Liver (tissue), 9 donors: ENCODE measurements around the gene FOXRED2. TPM values are rescaled to one million over a fixed set of nuclear protein-coding genes. Genes with fewer than 3 reads are reported as not detected.

Source experiments
- DNase-seq: peaks from one replicate; pipeline ENCODE4 v3.0.0-alpha.2; 2017; ENCODE audit warnings: low spot score
- H3K27ac ChIP-seq, 2 donors: one replicate each; pipeline ENCODE4 v1.7.0; 2013; ENCODE audit warnings: inconsistent platforms in 2 of 2, low read length in 2 of 2, control low read depth in 1 of 2, low read depth in 1 of 2, mild to moderate bottlenecking in 1 of 2
- H3K27me3 ChIP-seq, 4 donors: one replicate each; pipeline versions ENCODE4 v1.6.1 to v1.7.0; 2013; ENCODE audit warnings: low read length in 3 of 4, inconsistent platforms in 1 of 4, mild to moderate bottlenecking in 1 of 4, moderate library complexity in 1 of 4; ENCODE audit not compliant: control insufficient read depth in 4 of 4, insufficient read depth in 4 of 4
- H3K36me3 ChIP-seq, 4 donors: one replicate each; pipeline versions ENCODE4 v1.6.1 to v1.7.0; 2013; ENCODE audit warnings: low read length in 3 of 4, mild to moderate bottlenecking in 3 of 4, low read depth in 1 of 4, moderate library complexity in 1 of 4; ENCODE audit not compliant: control insufficient read depth in 4 of 4, insufficient read depth in 3 of 4
- H3K4me1 ChIP-seq, 4 donors: one replicate each; pipeline versions ENCODE4 v1.6.1 to v1.7.0; 2013; ENCODE audit warnings: low read length in 3 of 4, mild to moderate bottlenecking in 3 of 4, moderate library complexity in 1 of 4; ENCODE audit not compliant: control insufficient read depth in 4 of 4, insufficient read depth in 4 of 4
- H3K4me3 ChIP-seq, 3 donors: one replicate each; pipeline versions ENCODE4 v1.6.1 to v1.7.0; 2013; ENCODE audit warnings: low read length in 3 of 3, control low read depth in 1 of 3, low read depth in 1 of 3, mild to moderate bottlenecking in 1 of 3
- H3K9ac ChIP-seq, 2 donors: one replicate each; pipeline ENCODE4 v1.7.0; 2013; ENCODE audit warnings: low read length in 2 of 2, mild to moderate bottlenecking in 2 of 2, moderate library complexity in 2 of 2, control low read depth in 1 of 2, low read depth in 1 of 2
- H3K9me3 ChIP-seq, 4 donors: one replicate each; pipeline versions ENCODE4 v1.6.1 to v1.7.0; 2013; ENCODE audit warnings: low read length in 3 of 4; ENCODE audit not compliant: control insufficient read depth in 4 of 4
- HNF4G ChIP-seq: IDR thresholded peaks from 2 replicates; pipeline ENCODE4 v1.6.1; 2016; ENCODE audit warnings: antibody characterized with exemption
- JUND ChIP-seq, 2 donors: IDR thresholded peaks; 2 replicates each; pipeline ENCODE4 v1.6.1; 2016; ENCODE audit warnings: antibody characterized with exemption in 2 of 2
- RAD21 ChIP-seq, 2 donors: IDR thresholded peaks; 2 replicates each; pipeline ENCODE4 v1.6.1; 2016; ENCODE audit warnings: antibody characterized with exemption in 2 of 2, mild to moderate bottlenecking in 2 of 2
- TAF1 ChIP-seq: conservative IDR thresholded peaks from 2 replicates; pipeline ENCODE4 v1.6.1; 2016; ENCODE audit warnings: antibody characterized with exemption, mild to moderate bottlenecking
- YY1 ChIP-seq: IDR thresholded peaks from 2 replicates; pipeline ENCODE4 v1.6.1; 2016; ENCODE audit warnings: antibody characterized with exemption, mild to moderate bottlenecking
- WGBS: extraction: QIAGEN DNeasy Blood & Tissue Kit; methylation state at CpG from one replicate; pipeline ENCODE4 v1.1.7; 2013; 5-methylcytosine and 5-hydroxymethylcytosine counted together
- polyA plus RNA-seq, 2 donors: library from polyadenylated mRNA; stranded (reverse) in 1 of 2; unstranded in 1 of 2; fragments of 200-250 nt in 1 of 2; fragments of >200 nt in 1 of 2; fragmentation: Nextera tagmentation in 1 of 2; extraction: Ambion mirVana in 1 of 2; gene quantifications; one replicate each; pipeline versions ENCODE4 v1.2.1 to v1.2.3, GENCODE V29; 2013 to 2015
- total RNA-seq, 2 donors: library from RNA; depleted of rRNA; stranded (reverse); fragments of >200 nt; gene quantifications; one replicate each; pipeline ENCODE4 v1.2.3, GENCODE V29; 2014
- TF ChIP-seq, protein P1 (sequence below): fragments of 150-350 bp; IDR thresholded peaks from 2 replicates; pipeline ENCODE4 v1.5.1; 2017; ENCODE audit warnings: improper control_type of control experiment, low read depth, low read length; ENCODE audit not compliant: missing input control
- TF ChIP-seq, protein P2 (sequence below): IDR thresholded peaks from 2 replicates; pipeline ENCODE4 v1.6.1; 2016; ENCODE audit warnings: antibody characterized with exemption
- TF ChIP-seq, protein P3 (sequence below): IDR thresholded peaks from 2 replicates; pipeline ENCODE4 v1.6.1; 2016; ENCODE audit warnings: antibody characterized with exemption
- TF ChIP-seq, protein P4 (sequence below): IDR thresholded peaks from 2 replicates; pipeline ENCODE4 v1.6.1; 2016; ENCODE audit warnings: antibody characterized with exemption, mild to moderate bottlenecking
- donor health status: healthy.
- donor health status: healthy.
- donor health status: healthy.
- donor health status: healthy.
- donor health status: healthy.

FOXRED2 gene
- total and polyA plus RNA-seq, 4 donors, result 5.1 to 15.0 (median 7.3) TPM

DNA sequence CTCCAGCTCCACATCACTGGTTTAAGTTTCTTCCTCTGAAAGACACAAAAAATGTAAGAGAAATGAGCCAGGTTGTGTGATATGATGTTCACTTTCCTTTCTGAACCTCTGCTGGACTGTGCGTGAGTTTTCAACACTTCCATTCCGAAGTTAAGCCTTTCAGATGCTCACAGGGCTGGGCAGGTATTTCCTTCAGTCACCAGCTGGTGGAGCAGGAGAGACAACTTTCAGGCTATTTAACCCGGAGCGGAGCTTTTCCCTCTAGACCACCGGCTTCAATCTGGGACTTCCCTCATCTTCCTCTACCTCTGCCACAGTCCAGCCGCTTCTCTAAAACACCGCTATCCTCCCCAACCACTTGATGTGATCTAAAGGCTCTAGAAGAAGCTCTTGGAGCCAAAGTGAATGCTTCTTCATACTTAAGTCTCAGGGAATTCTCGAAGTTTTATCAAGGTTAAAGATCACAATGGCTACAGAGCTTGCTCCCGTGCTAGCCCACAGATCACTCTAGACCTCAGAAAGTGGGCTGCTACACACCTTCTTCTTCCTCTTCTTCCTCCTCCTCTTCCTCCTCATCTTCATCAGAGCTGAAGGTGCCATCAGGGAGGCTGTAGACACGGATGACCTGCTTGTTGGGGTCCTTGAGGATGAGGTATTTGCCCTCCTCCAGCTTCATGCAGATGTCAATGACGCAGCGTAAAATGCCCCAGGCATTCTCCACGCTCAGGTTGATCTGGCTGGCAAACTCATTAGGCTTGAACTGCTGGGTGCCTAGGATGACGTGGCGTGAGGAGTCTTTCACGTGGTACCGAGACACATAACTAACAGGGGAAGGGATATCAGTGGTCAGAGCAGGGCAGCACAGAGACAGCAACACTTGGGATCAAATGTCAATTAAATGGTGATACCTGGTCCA, 4.4 kb upstream of the FOXRED2 start:
- H3K27ac ChIP-seq, result no peak overlapping the region

DNA sequence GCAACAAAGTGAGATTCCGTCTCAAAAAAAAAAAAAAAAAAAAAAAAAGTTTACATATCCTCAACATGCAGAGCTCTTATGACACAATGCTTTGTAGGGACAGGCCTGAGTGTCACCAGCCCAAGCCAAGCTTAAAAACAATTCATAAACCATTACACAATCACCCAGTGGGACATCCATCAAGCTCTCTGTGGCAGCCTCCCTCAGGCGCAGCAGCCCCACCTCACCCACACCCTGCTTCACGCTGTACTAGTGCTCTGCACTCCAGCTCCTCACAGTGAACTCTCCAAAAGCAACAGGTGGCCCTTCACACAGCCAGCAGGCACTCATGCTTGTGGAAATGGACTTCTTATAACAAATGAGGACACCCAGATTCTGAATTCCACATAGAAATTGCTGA, 3.5 kb upstream of the FOXRED2 start:
- DNase-seq, result no peak
- Histone ChIP-seq H3K9ac (no peak overlapping the region), H3K4me3 (no peak overlapping the region), H3K36me3 (peaks cover 3 to 47% (median 42%) of the 10 kb centered on the region in 4 donors), H3K4me1 (peaks cover 9 to 21% (median 13%) of the 10 kb centered on the region in 4 donors), H3K27ac (no peak overlapping the region), H3K27me3 (no peaks in the 10 kb centered on the region), H3K9me3 (no peaks in the 10 kb centered on the region)
- TF ChIP-seq, protein P1, sequence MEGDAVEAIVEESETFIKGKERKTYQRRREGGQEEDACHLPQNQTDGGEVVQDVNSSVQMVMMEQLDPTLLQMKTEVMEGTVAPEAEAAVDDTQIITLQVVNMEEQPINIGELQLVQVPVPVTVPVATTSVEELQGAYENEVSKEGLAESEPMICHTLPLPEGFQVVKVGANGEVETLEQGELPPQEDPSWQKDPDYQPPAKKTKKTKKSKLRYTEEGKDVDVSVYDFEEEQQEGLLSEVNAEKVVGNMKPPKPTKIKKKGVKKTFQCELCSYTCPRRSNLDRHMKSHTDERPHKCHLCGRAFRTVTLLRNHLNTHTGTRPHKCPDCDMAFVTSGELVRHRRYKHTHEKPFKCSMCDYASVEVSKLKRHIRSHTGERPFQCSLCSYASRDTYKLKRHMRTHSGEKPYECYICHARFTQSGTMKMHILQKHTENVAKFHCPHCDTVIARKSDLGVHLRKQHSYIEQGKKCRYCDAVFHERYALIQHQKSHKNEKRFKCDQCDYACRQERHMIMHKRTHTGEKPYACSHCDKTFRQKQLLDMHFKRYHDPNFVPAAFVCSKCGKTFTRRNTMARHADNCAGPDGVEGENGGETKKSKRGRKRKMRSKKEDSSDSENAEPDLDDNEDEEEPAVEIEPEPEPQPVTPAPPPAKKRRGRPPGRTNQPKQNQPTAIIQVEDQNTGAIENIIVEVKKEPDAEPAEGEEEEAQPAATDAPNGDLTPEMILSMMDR, result no peak
- WGBS, result 91% methylated on average over 3 of the region's 3 CpGs

More for the DNA sequence above, 4.4 kb upstream of the FOXRED2 start:
- 76% methylated on average over 17 of the region's 17 CpGs for WGBS
- peaks cover 3 to 56% (median 49%) of the 10 kb centered on the region in 4 donors for H3K36me3 ChIP-seq
- no peak overlapping the region for H3K4me3 ChIP-seq
- TF ChIP-seq TAF1 (no peak), RAD21 (IDR thresholded peaks at IDR 0.05) (peak; percentile 24 to 53), HNF4G (no peak), JUND (IDR thresholded peaks at IDR 0.05) (no peak), YY1 (no peak)
- TF ChIP-seq, protein P2, sequence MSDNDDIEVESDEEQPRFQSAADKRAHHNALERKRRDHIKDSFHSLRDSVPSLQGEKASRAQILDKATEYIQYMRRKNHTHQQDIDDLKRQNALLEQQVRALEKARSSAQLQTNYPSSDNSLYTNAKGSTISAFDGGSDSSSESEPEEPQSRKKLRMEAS, result no peak
- TF ChIP-seq, protein P3, sequence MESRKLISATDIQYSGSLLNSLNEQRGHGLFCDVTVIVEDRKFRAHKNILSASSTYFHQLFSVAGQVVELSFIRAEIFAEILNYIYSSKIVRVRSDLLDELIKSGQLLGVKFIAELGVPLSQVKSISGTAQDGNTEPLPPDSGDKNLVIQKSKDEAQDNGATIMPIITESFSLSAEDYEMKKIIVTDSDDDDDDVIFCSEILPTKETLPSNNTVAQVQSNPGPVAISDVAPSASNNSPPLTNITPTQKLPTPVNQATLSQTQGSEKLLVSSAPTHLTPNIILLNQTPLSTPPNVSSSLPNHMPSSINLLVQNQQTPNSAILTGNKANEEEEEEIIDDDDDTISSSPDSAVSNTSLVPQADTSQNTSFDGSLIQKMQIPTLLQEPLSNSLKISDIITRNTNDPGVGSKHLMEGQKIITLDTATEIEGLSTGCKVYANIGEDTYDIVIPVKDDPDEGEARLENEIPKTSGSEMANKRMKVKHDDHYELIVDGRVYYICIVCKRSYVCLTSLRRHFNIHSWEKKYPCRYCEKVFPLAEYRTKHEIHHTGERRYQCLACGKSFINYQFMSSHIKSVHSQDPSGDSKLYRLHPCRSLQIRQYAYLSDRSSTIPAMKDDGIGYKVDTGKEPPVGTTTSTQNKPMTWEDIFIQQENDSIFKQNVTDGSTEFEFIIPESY, result no peak
- TF ChIP-seq, protein P1, result peak; percentile 50
- TF ChIP-seq, protein P4, sequence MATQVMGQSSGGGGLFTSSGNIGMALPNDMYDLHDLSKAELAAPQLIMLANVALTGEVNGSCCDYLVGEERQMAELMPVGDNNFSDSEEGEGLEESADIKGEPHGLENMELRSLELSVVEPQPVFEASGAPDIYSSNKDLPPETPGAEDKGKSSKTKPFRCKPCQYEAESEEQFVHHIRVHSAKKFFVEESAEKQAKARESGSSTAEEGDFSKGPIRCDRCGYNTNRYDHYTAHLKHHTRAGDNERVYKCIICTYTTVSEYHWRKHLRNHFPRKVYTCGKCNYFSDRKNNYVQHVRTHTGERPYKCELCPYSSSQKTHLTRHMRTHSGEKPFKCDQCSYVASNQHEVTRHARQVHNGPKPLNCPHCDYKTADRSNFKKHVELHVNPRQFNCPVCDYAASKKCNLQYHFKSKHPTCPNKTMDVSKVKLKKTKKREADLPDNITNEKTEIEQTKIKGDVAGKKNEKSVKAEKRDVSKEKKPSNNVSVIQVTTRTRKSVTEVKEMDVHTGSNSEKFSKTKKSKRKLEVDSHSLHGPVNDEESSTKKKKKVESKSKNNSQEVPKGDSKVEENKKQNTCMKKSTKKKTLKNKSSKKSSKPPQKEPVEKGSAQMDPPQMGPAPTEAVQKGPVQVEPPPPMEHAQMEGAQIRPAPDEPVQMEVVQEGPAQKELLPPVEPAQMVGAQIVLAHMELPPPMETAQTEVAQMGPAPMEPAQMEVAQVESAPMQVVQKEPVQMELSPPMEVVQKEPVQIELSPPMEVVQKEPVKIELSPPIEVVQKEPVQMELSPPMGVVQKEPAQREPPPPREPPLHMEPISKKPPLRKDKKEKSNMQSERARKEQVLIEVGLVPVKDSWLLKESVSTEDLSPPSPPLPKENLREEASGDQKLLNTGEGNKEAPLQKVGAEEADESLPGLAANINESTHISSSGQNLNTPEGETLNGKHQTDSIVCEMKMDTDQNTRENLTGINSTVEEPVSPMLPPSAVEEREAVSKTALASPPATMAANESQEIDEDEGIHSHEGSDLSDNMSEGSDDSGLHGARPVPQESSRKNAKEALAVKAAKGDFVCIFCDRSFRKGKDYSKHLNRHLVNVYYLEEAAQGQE, result no peak
- peaks cover 8 to 14% (median 10%) of the 10 kb centered on the region in 4 donors for H3K4me1 ChIP-seq
- peak; percentile 54 for DNase-seq
- no peaks in the 10 kb centered on the region for H3K27me3 ChIP-seq
- H3K9ac ChIP-seq, result no peak overlapping the region
- no peaks in the 10 kb centered on the region for H3K9me3 ChIP-seq
